NCI-H226 (cell line): ENCODE data around the gene S100A14.
"Not testable (repeated sequence)": the region's sequence is repeated elsewhere in the genome, so short reads cannot be mapped to it uniquely, and the experiment has no call there.

Source experiments
- DNase-seq: peaks from one replicate; pipeline ENCODE4 v3.0.0-alpha.2; 2015

Gene S100A14

GRCh38 chr1:153583976-153584375 lies 32.1 kb downstream of the S100A14 start:
- no peak for DNase-seq

GRCh38 chr1:153583514-153583913 lies 32.6 kb downstream of the S100A14 start:
- DNase-seq = not testable (repeated sequence)

- DNase-seq = not testable (repeated sequence)
Observed at GRCh38 chr1:153582836-153583235, 33.3 kb downstream of the S100A14 start.

- DNase-seq = no peak
Observed at GRCh38 chr1:153578936-153579335, 37.2 kb downstream of the S100A14 start.

GRCh38 chr1:153578490-153578889 lies 37.6 kb downstream of the S100A14 start:
- no peak for DNase-seq

- no peak for DNase-seq
Observed at GRCh38 chr1:153577624-153578051, 38.5 kb downstream of the S100A14 start.

- DNase-seq = no peak
Observed at GRCh38 chr1:153577138-153577537, 39.0 kb downstream of the S100A14 start.

- not testable (repeated sequence) for DNase-seq
Observed at GRCh38 chr1:153575497-153575896, 40.6 kb downstream of the S100A14 start.

- DNase-seq = not testable (repeated sequence)
Observed at GRCh38 chr1:153575081-153575491, 41.0 kb downstream of the S100A14 start.

GRCh38 chr1:153573351-153573750 lies 42.8 kb downstream of the S100A14 start:
- DNase-seq = no peak

GRCh38 chr1:153572569-153573015 lies 43.5 kb downstream of the S100A14 start:
- peak; percentile 67 for DNase-seq

- DNase-seq = no peak
Observed at GRCh38 chr1:153571706-153572105, 44.4 kb downstream of the S100A14 start.

- no peak for DNase-seq
Observed at GRCh38 chr1:153570874-153571273, 45.3 kb downstream of the S100A14 start.

- no peak for DNase-seq
Observed at GRCh38 chr1:153569465-153569864, 46.7 kb downstream of the S100A14 start.

- DNase-seq = peak; percentile 85
Observed at GRCh38 chr1:153568367-153569099, 47.6 kb downstream of the S100A14 start.

- peak; percentile 82 for DNase-seq
Observed at GRCh38 chr1:153567621-153568366, 48.3 kb downstream of the S100A14 start.

GRCh38 chr1:153566414-153567371 lies 49.4 kb downstream of the S100A14 start:
- DNase-seq = peak; percentile 98

- DNase-seq = peak; percentile 91
Observed at GRCh38 chr1:153565529-153566374, 50.4 kb downstream of the S100A14 start, which contains the start of gene S100A2. TSS of gene S100A2 (minus strand) at chr1:153565844. CDS start at chr1:153563877, 1,967 bp downstream.
